AG09319 (cell line): Measurements from ENCODE around the gene ADAMTS3.

Source experiments
- DNase-seq: peaks from one replicate; pipeline ENCODE4 v3.0.0-alpha.2; 2010; ENCODE audit warnings: low read depth; ENCODE audit errors: extremely low read depth
- CTCF ChIP-seq: IDR thresholded peaks from 2 replicates; pipeline ENCODE4 v1.5.1; 2011; ENCODE audit warnings: low read depth, mild to moderate bottlenecking, inconsistent platforms, low read length, moderate library complexity

Gene ADAMTS3

GRCh38 chr4:72448231-72448630 is 120.8 kb downstream of the ADAMTS3 start:
- no peak for TF ChIP-seq CTCF
- DNase-seq: no peak

GRCh38 chr4:72446353-72447055 is 122.5 kb downstream of the ADAMTS3 start:
- no peak for TF ChIP-seq CTCF
- DNase-seq: no peak

GRCh38 chr4:72444092-72444491 is 124.9 kb downstream of the ADAMTS3 start:
- no peak for TF ChIP-seq CTCF
- DNase-seq: no peak

- no peak for TF ChIP-seq CTCF
- no peak for DNase-seq
These were observed 126.3 kb downstream of the ADAMTS3 start for GRCh38 chr4:72442715-72443114.

- TF ChIP-seq CTCF: no peak
- DNase-seq: no peak
These were observed 126.9 kb downstream of the ADAMTS3 start for GRCh38 chr4:72442147-72442546.

- TF ChIP-seq CTCF: no peak
- no peak for DNase-seq
These were observed 128.6 kb downstream of the ADAMTS3 start for GRCh38 chr4:72440386-72440785.

- DNase-seq: no peak
- no peak for TF ChIP-seq CTCF
These were observed 136.0 kb downstream of the ADAMTS3 start for GRCh38 chr4:72432975-72433374.
